ENCODE results near the gene MRPL27.

- TF ChIP-seq POLR2A (IDR thresholded peaks at IDR 0.05) (no peak), CTCF (IDR thresholded peaks at IDR 0.05) (no peak)
Measured at GRCh38 chr17:50356892-50357510, 16.0 kb downstream of the MRPL27 start.

All from adrenal gland (tissue), 5 donors.